ENCODE results near the gene KCNQ4.

The KCNQ4 gene

DNA sequence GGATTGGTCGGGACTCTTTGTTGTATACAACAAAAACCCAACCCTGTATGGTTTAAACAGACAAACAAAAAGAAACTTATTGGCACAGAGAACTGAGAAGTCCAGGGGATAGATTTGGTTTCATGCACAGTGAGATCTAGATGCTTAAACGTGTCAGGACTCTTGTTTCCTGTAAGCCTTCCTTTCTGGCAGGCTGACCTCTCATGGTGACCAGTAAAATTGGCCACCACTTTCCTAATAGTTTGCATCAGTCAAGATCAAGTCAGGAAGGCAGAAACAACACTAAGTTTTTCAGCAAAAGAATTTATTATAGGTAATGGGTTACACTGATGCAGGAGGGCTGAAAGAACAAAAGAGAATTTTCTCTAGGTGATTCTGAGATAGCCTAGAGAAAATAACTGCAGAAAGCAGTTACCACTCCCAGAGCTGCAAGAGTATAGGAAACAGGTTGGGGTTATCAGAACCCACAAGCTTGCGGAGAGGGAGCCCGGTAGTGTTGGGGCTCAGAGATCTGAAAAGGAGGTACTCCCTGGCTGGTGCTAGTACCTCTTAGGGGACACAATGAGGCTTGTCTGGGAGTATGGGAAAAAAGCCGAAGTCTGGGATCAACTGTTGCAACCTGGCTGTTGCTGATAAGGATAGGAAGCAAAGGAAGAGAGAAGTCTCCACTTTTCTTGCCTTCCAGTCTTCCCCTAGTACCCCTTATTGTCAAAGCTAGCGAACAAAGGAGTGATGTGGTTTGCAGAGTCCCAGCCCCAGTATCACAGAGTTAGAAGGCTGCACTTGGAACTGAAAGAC lies 57.1 kb downstream of the KCNQ4 start:
- no peak for DNase-seq (ENCODE audit: low read depth, low spot score)

DNA sequence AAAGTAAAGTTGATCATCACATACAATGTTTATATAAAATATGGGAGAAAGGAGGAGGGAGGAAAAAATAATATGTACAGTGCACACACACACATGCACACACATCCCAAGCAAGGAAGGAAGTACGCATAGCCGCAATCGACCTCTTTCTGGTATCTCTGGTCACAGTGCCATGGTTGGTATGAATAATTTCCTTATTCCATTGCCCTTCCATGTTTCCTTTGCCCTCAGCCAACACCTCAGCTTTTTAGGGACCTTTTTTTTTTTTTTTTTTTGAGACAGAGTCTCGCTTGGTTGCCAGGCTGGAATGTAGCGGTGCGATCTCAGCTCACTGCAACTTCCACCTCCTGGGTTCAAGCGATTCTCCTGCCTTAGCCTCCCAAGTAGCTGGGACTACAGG lies 58.0 kb downstream of the KCNQ4 start:
- no peak for DNase-seq (ENCODE audit: low read depth, low spot score)

DNA sequence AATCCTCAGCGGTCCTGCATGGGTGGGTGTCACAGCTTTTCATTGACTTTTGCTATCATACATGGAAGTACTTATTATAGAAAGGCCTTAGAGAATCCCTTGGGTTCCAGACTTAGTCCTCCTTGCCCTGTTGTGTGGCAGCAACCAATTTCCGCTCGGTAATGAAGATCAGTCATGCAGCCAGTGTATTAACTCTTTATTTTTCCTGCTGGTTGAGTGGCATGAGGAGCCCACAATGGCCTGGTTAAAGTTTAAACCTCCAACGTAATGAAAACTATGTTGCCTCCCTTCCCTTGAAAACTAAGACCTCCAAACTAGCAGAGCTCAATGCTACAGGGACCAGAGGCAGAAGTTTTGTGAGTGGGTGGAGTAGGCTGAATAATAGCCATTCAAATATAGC lies 58.6 kb downstream of the KCNQ4 start:
- DNase-seq (ENCODE audit: low read depth, low spot score): no peak

DNA sequence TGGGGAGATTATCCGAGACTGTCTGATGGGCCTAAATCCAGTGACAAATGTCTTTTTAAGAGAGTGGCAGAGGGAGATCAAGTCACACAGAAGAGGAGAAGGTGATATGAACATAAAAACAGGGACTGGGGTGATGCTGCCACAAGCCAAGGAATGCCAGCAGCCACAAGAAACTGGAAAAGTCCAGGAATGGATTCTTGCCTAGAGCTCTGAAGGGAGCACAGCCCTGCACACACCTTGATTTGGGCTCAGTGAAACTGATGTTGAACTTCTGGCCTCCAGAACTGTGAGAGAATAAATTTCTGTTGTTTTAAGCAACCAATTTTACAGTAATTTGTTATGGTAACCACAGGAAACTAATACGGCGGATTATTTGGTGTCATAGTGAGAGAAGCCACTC lies 59.1 kb downstream of the KCNQ4 start:
- no peak for DNase-seq (ENCODE audit: low read depth, low spot score)

DNA sequence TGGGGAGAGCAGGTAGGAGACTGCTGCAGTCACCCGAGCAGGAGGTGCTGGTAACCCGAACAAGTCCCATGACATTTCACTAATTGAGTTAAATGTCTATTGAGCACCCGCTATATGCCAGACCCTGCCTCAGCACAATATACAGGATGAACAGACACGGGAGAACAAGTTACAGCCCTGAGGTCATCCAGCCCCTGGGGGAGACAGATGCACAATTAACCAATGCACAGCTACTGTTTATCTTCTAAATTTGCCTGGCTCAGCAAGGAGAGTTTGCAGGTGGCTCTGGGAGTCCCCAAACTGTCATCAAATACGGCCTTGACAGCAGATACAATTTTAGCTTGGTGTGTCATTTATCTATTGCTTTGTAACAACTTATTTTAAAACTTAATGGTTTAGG lies 60.5 kb downstream of the KCNQ4 start:
- no peak for DNase-seq (ENCODE audit: low read depth, low spot score)

DNA sequence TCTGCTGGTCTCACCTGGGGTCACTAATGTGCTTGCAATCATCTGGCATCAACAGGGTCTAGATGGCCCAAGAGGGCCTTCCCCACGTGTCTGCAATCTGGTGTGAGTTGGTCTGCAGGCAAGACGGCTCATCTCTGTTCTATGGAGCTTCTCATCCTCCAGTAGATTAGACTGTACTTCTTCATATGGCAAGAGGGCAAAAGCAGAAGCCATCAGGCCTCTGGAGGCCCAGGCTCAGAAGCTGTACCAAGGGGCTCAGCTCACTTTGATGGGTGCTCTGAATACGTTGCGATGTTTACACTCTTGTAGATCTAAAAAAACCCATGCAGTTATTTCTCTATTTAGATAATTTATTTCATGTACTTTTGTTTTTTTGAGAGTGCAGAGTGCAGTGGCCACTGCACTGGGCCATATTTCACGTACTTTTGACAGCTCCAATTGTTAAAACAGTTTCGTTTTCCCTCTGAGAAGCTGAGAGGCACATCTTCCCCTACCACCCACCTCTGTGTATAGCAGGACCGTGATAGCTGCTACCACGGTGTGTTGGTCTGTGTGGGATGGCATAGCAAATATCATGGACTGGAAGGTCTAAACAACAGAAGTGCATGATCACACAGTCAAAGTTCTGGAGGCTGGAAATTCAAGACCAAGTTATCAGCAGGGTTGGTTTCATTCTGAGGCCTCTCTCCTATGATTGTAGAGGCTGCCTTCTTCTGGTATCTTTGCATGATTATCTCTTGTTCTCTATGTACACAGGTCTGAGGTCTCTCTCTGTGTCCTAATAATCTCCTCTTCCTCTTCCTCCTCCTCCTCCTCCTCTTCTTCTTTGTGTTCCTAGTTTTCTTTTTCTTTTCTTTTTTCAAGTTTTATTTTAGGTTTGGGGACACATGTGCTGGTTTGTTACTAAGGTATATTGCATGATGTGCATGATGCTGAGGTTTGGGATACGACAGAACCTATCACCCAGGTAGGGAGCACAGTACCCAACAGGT lies 61.6 kb downstream of the KCNQ4 start:
- DNase-seq (ENCODE audit: low read depth, low spot score): no peak

DNA sequence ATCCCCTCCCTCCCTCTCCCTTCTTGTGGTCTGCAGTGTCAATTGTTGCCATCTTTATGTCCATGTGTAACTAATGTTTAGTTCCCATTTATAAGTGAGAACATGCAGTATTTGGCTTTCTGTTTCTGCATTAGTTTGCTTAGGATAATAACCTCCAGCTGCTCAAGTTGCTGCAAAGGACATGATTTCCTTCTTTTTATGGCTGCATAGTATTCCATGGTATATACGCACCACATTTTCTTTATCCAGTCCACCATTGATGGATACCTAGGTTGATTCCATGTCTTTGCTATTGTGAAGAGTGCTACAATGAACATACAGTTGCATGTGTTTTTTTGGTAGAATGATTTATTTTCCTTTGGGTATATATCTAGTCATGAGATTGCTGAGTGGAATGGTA lies 62.3 kb downstream of the KCNQ4 start:
- DNase-seq (ENCODE audit: low read depth, low spot score): no peak

DNA sequence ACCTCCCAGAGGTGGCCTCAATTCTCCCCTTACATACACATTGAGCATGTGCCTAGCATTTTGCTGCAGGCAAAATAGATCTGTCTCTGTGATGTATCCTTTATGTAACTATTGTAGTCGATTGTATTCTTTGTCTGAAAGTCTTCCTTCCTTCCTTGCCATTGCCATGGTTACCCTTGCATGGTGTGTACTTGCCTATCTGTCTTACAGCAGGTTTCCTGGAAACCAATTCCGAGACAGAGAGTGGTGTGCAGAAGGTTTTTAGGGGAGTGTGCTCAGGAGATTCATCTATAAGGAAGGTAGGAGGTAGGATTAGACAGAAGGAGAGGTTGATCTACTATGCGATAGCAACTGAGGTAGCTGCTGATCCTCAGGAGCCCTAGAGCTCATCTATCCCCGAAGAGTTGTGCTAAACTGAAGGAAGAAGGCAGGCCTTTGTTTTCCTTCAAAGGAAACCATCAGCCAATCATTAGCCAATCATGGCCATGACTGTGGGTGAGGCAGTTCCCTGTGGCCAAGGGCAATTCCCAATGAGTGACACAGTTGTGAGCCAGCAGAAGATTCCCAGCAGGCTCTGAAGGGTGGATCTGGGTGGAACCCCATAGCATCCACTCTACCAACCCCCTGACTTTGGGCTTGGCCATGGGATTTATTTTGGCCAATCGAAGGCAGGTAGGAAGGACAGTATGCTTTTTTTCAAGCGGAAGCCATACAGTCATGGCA lies 63.6 kb downstream of the KCNQ4 start:
- DNase-seq (ENCODE audit: low read depth, low spot score): no peak

DNA sequence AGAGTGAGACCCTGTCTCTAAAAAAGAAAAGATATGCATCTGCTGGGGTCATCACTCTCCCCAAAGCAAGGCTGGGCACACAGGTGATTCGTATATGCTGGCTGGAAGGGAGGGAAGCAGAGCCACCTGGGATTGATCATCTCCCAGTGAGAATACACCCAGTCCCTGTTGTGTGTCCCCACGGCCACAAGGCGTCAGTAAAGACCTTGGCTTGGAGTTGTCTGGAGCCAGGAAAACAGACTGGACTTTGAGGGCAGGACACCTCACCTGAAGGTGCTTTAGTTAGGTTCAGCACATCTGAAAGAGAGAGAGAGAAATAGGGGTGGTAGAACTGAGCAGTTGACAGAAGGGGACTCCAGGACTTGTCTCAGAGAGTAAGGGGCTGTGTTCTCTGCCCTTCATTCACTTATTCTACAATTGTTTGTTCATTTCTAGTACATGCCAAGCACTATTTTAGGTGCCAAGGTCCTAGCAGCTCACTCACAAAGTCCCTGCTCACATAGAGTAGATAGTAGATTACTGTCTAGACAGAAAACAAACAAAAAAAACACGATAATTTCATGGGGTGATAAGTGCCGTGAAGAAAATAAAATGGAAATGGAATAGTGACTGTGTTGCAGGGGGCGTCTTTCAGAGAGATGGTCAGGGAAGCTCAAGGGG lies 65.1 kb downstream of the KCNQ4 start:
- DNase-seq (ENCODE audit: low read depth, low spot score): no peak

DNA sequence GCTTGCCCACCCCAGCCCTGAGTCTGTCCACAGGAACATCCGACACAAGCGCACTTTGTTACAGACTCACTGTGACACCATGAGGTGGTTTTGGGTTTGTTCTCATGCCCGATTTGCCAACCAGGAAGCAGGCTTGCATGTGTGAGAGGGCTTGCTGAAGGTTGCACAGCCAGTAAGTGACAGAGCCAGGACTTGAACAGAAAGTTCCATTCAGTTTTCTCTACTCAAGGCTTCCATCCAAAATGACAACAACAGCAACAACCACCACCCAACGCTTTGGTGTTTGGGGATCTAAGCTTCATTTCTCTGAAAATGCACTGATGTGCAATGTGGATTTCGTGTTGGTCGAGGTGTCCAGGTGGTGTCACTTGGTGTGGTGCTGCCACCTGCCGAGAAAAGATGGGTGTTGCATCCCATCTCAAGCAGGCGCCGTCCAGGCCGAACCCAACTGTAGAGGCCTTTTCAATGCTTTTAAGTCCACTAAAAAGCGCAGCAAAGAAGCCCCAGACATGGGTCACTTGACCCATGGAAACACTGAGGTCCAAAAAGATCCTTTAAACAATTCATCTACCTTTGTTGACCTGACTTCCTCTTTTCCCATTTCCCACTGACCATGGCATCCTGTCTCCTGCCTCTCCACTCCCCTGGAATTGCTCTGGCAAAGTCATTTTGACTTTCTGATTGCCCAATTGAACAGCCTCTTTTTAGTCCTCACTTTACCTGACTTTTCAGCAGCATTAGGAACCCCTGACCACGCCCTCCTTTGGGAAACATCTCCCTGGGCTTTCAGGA lies 66.4 kb downstream of the KCNQ4 start:
- peak; percentile 57 for DNase-seq (ENCODE audit: low read depth, low spot score)

DNA sequence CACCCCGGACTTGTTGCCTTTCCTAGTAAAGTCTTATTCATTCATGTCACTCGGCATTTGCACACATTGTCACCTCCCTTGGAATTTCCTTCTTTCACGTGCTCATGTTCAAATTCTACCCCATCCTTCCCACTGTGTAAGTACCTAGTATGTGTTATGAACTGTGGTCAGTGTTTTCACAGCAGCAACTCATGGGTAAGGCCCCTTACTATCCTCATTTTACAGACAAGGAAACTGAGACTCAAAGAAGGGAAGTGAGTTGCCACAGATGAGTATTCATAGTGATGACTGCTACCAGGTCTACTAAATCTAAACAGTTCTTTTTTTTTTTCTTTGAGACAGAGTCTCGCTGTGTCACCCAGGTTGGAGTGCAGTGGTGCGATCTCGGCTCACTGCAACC lies 68.1 kb downstream of the KCNQ4 start:
- no peak for DNase-seq (ENCODE audit: low read depth, low spot score)

DNA sequence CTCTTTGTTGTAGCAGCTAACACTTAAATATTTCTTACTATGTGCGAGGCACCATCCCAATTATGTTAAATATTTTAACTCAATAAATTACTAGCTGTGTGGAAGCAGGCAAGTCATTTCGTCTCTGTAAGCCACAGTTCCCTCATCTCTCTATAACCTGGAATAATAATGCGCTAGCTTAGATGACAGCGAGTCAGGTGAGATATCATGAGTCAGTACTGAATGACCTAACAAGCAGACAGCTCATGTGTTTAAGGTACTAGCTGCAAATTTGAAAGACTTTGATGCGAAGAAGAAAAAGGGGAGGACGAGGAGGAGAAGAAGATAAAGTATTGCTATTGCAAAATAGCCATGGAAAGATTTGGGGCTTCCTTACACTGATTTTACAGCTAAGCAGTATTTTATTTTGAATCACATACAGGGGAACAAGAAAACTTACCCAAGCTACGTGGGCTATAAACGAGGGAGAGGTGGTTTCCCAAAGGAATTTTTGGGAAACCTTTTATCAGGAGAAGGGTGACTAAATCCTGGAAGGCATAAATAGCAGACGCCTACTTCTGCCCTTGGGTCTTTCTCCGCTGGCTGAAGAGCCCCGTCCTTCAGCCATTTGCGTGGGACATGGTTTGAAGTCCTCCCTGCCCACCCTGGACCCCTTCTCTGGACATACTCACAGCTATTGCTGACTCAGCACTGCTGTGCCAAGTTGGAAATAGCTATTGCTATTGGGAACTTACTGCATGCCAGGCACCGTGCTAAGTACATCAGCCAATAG lies 69.7 kb downstream of the KCNQ4 start:
- no peak for DNase-seq (ENCODE audit: low read depth, low spot score)

DNA sequence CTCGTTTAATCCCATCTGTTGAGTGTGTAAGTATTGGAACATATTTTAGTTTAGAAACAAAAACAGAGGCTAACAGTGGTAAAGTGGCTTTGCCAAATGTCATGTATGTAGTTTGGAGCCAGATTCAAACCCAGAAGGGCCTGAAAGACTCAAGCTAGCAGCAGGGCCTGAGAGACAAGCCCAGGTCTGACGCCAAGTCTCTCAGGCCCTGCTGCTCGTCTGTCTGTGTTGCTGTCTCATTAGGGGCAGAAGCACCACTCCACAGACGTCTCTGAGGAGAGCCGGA lies 70.2 kb downstream of the KCNQ4 start:
- no peak for DNase-seq (ENCODE audit: low read depth, low spot score)

DNA sequence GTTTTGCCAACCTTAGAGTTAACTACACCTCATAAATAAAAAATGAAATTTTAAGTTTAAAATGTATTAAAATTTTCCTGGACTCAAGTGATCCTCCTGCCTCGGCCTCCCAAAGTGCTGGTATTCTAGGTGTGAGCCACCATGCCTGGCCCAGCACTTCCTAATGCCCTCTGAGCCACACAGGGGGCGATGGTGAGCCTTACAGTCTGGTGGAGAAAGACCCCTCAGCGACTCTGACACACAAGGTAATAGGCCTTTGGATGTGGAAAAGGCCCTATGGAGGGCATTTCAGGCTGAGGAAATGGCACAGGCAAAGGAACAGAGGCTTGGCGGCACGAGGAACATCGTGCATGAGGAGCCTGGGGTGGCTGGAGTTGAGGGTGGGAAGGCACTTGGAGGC lies 71.9 kb downstream of the KCNQ4 start:
- no peak for DNase-seq (ENCODE audit: low read depth, low spot score)

DNA sequence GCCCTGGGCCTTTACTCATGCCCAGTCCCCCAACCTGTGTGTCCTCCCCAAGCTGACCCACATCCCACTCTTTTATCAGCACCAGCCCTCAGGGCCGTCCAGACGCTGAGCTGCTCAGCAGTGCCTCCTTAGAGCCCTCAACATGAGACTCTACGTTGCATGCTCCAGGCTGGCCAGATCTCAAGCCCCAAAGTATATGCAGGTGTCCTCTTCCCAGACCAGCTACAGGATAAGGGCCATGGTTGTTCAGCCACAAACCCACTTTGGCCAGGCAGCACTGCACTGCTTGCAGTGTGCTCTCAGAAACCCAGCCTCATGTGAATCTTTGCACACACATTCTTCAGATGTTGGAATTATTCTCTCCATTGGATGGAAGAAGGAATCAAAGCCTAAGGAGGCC lies 72.5 kb downstream of the KCNQ4 start:
- DNase-seq (ENCODE audit: low read depth, low spot score): no peak

DNA sequence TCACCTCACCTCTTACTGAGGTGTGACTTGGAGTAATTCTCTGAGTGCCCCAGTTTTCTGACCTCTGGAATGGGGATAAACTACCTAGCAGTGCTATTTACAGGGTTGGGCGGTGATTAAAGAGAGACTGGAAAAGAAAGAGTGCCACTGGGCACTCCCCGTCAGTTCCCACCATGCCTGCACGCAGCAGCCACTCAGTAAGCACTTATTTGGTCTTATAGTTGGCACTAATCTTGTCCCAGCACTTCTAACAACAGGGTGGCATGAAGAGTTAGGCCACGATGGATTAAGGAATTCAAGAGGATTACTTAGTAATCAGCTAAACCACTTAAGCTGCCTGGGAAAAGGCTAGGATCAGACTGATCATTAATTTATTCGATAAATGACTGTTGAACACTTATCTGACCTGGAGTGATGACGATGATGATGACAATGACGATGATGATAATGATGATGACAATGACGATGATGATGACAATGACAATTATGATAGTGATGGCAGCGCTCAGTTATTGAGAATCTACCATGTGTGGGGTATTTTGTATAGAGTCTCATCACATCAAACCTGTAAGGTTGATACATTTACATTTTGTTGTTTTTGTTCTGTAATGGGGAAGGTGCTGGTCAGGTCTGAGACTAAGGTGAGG lies 73.2 kb downstream of the KCNQ4 start:
- DNase-seq (ENCODE audit: low read depth, low spot score): no peak

DNA sequence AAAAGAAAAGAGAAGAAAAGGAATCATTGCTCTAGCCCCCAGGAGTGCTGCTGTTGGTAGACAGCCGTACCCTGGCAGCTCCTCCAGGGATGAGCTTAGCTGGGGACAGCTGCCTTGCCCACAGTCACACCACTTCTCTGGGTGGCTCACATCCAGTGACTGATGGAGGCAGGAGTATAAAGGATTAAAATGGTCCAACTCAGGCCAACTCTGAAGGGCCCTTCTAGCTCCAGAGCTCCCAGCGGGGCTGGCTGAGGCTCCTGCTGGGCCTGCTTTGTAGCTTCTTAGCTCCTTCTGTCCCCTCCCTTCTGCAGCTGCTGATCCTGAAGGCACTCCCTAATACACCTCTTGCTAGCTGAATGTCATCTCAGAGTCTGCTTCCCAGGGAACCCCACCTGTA lies 74.2 kb downstream of the KCNQ4 start:
- no peak for DNase-seq (ENCODE audit: low read depth, low spot score)

DNA sequence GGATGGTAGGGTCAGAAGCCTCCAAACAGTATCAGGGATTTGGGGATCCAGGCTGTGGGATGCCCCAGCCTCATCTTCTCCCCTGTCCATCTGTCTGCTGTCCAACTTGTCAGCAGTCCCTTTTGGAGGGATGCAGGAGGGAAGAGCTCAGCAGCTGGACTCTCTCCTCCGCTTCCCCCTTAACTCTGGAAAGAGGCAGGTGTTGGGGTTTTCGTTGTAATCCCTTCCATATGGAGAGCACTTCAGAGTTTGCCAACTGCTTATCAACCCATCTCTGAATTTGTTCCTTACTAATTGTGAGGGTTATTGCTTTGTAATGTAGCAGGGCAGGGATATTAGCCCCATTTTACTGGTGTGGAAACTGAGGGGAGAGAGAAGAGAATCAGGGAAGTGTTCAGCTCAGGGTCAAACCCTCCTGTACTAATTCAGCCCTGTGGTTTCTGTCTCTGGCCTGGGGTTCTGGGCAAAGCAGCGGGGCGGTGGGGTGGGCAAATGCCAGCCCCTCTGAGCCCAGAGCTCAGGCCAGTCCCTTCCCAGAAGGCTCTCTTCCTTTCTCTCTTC lies 75.3 kb downstream of the KCNQ4 start:
- DNase-seq (ENCODE audit: low read depth, low spot score): no peak

DNA sequence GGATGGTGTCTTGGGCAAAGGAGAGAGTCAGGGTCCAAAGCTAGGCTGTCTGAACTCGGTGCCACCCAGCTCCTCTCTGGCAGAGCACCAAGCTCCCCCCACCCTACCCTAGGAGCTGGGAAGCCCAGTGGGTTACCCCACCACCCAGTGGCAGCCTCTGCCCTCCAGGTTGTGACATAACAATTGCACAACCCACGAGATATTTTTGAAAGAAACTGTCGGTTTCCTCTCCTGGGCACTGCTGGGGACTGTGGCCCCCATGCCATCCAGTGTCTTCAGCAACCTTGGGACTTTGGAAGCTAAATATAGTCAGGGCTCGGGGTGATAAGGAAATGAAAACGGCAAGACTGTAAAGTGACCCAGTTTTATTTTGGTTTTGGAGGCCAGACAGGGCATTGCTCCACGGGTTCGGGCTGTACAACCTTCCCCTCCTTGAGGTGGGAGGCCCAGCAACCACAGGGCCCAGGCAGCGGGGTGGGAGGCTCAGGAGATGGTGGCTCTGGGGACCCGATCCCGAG lies 77.2 kb downstream of the KCNQ4 start:
- no peak for DNase-seq (ENCODE audit: low read depth, low spot score)
